HG03139 (cell line): ENCODE measurements around the gene TEX29.

Experiments
- ATAC-seq: cut with Tn5 transposase; IDR thresholded peaks from one replicate; pipeline ENCODE4 v1.9.1; 2021; ENCODE audit not compliant: unreplicated experiment

TEX29 gene

GRCh38 chr13:111322001-111322915, 1.8 kb downstream of the TEX29 start:
- no peak for ATAC-seq

DNA sequence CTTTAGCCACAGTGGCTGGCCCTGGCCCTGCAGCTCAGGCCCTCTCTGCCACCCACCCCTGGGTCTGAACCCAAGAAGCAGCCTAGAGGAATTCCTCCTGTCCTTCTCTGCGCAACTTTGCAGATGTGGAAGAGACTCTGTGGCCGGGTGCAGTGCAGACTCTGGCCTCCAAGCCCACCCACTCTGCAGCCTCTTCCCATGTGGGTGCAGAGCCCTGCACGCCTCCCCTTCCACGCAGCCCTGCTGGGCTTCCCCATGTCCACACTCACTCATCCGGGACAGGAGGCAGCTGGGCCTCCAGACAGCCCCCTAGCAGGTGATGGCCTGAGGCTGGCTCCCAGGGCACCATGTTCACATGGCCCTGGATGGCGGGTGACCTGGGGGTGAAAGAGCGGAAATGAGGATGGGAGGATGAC, 2.5 kb downstream of the TEX29 start:
- no peak for ATAC-seq

- no peak for ATAC-seq
Observed at GRCh38 chr13:111323549-111323948, 3.1 kb downstream of the TEX29 start.

GRCh38 chr13:111323950-111324651, 3.7 kb downstream of the TEX29 start:
- no peak for ATAC-seq

DNA sequence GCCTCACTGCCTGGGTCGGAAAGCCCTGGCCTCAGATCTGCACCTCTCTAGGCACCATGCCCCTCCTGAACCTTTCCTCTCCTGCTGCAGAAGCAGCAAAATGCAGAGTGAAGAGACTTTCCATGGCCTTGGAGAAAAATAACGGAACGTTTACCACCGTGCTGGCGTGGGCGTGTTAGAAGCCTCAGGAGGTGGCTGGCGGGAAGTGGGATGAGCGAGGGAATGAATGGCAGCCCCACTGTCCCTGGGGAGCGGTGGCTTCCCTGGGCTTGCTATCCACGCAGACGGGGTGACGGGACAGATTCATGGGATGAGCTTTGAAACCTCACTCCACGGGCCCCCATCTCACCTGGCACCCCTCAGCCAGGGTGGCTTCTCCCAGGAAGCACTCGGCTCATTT, 4.3 kb downstream of the TEX29 start:
- no peak for ATAC-seq

GRCh38 chr13:111325146-111325890, 4.9 kb downstream of the TEX29 start:
- ATAC-seq, result no peak

DNA sequence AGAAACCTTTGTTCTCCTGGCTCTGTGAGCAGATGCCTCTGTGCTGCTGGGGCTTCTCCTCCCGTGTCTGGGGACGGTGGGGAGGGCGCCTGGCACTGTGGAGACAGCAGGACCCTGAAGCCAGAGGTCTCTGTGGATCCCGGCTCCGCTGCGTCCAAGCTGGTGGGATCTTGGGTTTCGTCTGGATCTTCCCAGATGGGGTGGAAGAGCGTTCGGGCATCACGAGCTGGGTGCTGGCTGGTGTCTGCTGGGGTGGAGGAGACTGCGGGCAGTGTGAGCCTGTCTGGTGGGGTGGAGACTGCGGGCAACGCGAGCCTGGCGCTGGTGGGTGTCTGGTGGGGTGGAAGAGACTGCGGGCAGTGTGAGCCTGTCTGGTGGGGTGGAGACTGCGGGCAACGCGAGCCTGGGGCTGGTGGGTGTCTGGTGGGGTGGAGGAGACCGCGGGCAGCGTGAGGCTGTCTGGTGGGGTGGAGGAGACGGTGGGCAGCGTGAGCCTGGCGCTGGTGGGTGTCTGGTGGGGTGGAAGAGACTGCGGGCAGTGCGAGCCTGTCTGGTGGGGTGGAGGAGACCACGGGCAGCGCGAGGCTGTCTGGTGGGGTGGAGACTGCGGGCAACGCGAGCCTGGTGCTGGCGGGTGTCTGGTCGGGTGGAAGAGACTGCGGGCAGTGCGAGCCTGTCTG, 5.6 kb downstream of the TEX29 start:
- ATAC-seq, result no peak

DNA sequence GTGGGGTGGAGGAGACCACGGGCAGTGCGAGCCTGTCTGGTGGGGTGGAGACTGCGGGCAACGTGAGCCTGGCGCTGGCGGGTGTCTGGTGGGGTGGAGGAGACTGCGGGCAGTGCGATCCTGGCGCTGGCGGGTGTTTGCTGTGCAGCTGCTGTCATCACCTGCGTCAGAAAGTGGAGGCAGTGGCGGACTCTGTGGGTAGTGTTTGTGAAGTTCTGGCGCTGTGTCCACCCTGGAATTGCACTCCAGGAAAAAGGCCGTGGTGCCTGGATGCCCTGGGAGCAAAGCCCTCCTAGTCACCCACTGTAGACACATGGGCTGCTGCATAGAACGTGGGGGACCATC, 6.2 kb downstream of the TEX29 start:
- ATAC-seq, result no peak

- no peak for ATAC-seq
Observed at GRCh38 chr13:111326981-111327642, 6.7 kb downstream of the TEX29 start.

DNA sequence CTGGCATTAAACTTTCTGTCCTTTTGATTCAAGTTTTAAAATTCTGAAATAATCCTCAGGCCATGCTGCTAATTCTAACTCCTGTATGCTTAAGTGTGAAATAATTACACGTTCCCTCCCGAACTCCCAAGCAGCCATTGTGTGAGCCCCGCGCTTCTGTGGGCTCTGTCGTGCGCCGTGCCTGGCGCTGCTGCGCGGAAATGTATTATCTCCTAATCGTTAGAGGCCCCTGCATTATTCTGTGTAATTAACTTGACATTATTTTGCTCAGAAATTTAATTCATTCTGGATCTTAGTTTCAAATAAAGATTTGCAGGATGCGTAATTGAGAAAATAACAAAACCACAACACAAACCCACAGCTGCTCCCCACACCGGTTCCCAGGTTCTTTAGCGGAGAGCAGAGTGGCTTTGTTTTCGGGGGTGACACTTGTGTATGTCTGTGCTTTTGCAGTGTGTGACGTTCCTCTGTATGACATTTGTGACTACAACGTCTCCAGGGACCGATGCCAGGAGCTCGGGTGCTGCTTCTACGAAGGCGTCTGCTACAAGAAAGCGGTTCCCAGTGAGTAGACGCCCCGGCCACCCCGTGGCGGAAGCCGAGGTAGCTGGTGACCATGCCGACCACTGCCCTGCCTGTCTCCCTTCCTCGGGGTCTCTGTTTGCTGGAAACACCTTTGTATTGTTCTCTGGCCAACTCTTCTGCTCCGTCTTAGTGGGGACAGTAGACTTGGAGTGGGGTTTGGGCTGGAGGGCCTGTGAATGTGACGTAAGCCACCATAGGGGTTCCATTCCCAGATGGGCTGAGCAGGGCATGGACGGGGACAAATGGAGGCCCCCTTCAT, 7.5 kb downstream of the TEX29 start:
- ATAC-seq, result no peak

- no peak for ATAC-seq
Observed at GRCh38 chr13:111328574-111329410, 8.3 kb downstream of the TEX29 start.

- no peak for ATAC-seq
Observed at GRCh38 chr13:111329641-111330040, 9.2 kb downstream of the TEX29 start.

GRCh38 chr13:111330066-111330610, 9.7 kb downstream of the TEX29 start:
- ATAC-seq, result no peak

GRCh38 chr13:111335298-111335697, 14.9 kb downstream of the TEX29 start:
- no peak for ATAC-seq

GRCh38 chr13:111336666-111337065, 16.2 kb downstream of the TEX29 start:
- no peak for ATAC-seq

DNA sequence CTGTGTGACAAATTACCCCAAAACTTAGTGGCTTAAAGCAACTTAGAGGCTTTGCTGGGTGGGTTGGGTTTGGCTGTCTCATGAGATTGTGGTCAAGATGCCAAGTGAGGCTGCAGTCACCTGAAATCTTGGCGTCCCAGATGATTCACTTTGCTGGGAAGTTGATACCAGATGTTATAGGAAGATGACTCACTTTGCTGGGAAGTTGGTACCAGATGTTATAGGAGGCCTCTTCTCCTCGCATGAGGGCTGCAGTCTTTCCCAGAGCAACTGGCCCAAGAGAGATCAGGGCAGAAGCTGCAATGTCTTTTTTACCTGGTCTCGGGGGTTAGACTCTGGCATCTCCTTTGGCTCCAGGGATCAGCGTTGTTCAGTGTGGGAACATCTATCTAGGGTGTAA, 16.8 kb downstream of the TEX29 start:
- ATAC-seq, result no peak

DNA sequence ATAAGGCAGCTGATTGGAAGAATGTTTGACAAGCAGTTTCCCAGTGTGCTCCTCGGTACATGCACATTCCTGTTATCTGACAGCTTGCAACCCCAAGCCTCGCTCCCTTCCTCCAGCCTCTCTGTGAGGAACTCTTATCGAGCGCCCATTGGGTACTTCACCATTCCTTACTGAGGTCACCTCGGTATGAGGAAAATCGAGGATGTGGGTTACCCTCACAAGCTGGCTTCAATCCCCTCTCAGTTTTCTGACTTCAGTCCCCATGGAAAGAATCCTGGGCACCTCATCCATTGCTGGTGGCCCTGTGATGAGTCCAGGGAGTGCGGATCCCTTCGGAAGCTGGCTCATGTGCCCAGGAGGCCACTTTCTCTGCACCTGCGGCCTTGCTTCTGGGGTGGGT, 17.3 kb downstream of the TEX29 start:
- no peak for ATAC-seq

DNA sequence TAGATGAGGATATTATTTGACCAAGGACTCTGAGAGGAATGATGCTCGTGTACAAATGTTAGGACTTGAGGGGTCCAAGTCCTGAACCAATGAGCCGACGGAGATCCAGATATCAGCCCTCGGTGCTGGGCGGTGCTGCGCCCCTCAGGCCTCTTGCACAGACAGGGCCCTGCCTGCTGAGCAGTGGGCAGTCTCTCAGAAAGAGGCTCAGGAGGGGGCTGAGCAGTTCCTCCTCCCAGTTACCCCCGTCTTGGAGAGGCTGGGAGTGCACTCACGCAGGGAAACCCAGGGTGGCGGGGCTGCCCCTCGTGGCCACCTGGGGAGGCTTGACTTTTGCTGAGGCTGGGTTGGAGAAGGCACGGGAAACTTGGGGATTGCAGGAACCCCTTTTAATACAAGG, 18.4 kb downstream of the TEX29 start:
- ATAC-seq, result no peak
